Dedifferentiated amniotic fluid mesenchymal stem cell (primary cell): ENCODE data around the gene STX1B.
A peak's percentile ranks its signal among the peaks of the same experiment; 100 is the strongest.
"Not testable (repeated sequence)": the region's sequence is repeated elsewhere in the genome, so short reads cannot be mapped to it uniquely, and the experiment has no call there.

Source experiments
- DNase-seq: peaks from one replicate; pipeline ENCODE4 v3.0.0-alpha.2; 2016; ENCODE audit errors: extremely low spot score

STX1B gene

DNA sequence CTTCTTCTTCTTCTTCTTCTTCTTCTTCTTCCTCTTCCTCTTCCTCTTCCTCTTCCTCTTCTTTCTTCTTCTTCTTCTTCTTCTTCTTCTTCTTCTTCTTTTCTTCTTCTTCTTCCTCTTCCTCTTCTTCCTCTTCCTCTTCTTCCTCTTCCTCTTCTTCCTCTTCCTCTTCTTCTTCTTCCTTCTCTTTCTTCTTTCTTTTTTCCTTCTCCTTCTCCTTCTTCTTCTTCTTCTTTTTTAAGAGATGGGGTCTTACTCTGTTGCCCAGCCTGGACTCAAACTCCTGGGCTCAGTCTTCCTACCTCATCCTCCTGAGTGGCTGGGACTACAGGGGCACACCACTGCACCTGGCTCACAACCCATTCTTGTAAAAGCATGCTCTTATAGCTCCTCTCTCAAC lies 2.9 kb upstream of the STX1B start:
- DNase-seq = not testable (repeated sequence)

DNA sequence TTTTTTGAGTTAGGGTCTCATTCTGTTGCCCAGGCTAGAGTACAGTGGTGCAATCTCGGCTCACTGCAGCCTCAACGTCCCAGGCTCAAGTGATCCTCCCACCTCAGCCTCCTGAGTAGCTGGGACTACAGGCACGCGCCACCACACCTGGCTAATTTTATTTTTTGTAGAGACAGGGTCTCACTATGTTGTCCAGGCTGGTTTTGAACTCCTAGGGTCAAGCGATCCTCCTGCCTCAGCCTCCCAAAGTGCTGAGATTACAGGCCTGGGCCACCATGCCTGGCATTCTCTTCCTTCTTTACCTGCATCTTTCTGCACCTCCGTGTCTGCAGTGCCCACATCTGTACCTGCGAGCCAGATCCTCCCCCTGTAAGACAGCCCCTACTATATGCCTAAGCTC lies 1.4 kb upstream of the STX1B start:
- DNase-seq = not testable (repeated sequence)

DNA sequence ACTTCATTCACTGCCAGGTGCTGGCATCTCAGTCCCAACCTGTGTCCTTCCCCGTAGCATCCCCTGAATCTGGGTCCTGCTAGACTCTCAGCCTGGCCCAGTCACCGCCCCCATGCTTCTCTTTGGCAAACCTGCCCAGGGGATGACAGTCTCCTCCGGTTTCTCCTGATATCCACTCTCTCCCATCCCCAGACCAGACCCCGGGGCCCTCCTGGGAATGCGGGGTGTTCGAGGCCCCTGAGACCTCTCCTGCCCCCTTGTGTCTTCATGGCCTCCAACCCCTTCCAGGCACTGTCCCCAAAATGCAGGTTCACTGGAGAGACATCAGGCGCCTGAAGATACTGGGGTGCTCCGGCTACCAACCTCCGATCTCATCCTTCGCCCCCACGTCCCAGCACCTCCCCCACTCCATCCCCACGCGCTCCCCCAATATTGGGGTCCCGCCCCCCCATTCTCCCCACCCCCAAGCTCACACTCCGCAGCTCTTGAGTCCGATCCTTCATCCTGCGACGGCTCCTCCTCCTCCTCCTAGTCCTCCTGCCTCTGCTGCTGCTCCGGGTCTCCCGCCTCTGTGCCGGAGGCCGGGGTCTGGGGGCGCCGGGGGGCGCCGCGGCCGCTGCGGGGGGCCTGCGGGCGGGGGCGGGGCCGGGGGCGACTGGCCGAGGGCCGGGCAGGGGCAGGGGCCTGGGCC lies 399 bp downstream of the STX1B start:
- DNase-seq = no peak

DNA sequence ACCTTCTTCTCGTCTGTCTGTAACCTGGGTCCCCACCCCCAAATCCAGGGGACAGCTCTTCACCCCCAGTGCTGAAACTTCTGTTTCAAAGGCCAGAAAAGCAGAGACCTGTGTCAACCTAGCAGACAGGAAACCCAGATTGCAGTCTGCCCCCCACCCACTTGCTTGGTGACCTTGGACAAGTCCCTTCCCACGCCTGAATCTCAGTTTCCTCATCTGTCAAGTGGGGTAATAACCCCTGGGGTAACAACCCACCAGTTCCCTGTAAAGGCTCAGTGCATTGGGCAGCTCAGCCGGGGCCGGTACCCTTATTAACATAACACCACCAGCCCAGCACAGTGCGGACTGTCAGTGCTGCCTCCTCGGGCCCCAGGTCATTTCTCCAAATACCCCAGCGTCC lies 1.3 kb downstream of the STX1B start:
- DNase-seq = no peak

DNA sequence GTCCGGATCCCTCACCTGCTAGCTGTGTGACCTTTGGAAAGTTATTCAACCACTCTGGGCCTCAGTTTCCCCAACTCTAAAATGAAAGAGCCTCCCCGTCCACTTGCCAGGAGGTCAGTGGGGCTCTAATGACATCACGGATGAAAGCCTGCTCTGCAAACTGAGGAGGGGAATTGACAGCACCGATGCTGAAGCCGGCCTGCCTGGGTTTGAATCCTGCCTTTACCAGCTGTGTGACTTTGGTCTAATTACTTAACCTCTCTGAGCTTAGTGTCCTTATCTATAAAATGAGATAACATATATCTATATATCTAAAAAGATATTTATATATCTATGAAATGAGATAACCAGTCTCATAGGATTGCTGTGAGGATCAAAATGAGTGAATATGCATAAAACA lies 1.9 kb downstream of the STX1B start:
- DNase-seq = no peak

DNA sequence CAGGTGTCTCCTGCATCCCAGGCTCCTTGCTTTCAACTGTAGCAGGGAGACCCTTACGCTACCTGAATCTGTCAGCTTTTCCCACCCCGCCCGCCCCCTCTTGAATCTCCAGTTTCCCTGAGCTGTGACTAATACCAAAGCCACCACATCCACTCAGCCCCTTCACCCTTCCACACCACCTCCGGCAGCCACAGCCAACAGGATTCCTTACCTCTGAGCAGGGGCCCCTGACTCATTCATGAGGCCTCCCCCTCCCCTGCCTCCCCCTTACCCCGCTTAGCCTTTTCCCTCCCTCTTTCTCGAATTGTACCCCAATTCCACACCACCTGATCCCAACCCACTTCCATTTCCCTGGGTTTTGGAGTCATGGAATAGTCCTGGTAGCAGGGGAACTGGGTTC lies 2.3 kb downstream of the STX1B start:
- peak; percentile 24 for DNase-seq

DNA sequence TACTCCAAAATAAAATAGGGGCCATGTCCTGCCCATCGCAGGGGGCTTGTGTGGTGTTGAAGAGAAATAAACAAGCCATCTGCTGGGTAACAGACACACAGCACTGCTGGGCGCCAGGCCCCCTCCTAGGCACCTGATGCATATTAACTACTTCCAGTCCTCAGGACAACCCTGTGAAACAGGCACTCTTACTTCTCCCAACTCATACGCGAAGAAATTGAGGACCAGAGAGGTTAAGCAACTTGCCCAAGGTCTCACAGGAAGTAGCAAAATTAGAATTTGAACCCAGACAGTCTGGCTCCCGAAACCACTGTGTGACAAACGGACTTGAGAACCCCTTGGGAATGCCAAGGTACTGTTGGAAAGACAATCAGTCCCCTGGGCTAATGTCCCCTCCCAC lies 2.8 kb downstream of the STX1B start:
- no peak for DNase-seq

DNA sequence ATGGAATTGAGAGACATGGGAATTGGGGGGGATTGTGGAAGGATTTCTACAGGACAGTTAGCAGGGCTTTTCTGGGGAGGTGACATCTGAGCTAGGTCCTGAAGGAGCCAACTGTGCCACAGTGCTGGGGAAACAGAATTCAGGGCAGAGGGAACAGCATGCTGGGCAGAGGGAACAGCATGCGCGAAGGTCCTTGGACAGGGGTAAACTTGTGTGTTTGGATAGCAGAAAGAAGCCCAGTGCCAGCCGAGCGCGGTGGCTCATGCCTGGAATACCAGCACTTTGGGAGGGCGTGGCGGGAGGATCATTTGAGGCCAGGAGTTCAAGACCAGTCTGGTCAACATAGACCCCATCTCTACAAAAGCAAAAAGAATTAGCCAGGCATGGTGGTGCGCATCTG lies 3.8 kb downstream of the STX1B start:
- no peak for DNase-seq

DNA sequence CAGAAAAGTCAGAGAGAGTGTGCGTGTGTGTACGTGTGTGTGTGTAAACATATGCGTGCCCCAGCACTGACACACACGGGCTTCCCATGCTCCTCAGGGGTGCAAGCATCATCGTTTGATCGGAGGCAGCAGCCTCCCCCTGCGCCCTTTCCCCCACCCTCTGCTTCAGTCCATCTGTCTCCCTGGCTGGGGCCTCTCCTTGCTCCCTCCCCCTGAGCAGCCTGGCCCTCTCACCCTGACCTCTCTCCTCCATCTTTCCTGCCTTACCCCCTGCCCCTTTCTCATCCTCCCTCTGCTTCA lies 4.4 kb downstream of the STX1B start:
- no peak for DNase-seq

DNA sequence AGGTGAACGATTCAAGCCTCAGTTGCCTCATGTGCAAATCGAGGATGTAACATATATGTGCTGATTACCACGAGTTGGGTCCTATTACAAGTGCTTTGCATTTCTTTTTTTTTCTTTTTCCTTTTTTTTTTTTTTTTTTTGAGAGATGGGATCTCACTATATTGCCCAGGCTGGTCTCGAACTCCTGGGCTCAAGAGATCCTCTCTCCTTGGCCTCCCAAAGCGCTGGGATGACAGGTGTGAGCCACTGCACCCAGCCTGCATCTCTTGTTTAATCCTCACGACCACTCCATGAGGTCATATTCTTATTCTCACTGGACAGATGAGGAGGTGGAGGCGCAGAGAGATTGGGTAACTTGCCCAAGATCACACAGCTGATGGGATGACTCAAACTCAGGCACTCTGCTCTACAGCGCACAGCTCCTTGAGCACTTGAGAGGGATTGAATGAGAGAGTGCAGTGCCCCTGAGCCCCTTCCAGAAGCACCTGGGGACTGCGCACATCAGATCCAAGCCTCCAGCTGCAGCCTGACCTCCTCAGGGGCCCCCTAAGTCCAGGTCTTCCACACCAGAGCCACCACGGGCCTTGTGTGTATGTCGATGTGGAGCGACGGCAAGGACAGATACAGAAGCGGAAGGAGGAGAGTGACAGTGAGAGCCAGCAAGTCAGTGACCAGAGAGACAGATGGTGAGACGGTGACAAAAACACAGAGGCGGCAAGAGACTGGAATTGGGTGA lies 4.9 kb downstream of the STX1B start:
- no peak for DNase-seq

DNA sequence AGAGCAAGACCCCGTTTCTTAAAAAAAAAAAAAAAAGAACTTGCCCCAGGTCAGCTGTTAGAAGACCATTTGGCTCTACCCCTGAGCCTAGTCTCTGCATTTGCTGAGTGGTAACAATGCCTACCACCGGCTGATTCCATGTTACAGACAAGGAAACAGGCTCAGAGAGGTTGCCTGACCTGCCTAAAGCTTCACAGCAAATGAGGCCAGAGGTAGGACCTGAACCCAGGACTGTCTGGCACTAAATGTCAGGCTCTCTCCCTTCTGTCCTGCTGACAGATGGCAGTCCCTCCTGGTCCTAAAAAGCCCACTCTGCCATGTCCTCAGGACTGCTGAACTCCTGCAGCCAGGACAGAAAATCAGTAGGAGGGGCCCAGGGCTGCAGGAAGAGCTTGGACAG lies 5.8 kb downstream of the STX1B start:
- DNase-seq = no peak

DNA sequence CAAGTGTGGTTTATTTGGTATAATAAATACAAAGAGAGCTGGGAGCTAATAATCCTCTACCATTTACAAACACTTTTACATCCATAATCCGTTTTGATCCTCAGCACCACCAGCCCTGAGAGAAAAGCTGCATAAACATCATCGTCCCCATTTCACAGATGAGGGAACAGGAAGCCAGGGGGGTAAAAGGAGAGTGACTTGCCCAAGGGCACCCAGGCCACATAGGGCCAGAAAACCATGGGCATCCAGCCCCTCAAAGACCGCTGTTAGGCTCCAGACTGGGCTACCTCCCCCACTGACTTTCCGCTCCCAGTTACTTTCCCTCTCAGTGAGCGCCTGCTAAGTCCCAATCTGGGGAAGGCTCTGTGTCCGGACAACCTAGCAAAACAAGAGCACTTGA lies 6.7 kb downstream of the STX1B start:
- DNase-seq = no peak

DNA sequence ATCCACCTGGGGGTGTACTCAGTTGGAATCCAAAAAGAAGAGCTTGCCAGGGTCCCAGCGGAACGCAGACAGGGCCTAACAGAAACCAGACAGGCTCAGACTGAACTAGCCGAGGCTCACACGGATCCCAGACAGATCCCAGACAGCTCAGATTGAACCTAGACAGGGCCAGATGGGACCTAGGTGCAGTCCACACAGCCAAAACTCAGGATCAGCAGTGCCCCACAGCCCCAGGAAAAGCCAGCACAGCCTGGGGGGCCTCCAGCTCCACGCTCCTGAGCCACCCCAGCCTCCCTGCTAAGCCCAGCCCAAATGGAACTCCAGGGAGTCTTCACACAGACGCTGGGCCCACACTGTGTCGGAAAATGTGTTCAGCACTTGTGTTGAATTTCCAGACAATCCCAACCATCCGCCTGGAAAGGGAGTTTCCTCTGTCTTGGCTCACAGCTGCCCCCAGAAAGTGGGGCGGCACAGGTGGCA lies 7.5 kb downstream of the STX1B start:
- no peak for DNase-seq

DNA sequence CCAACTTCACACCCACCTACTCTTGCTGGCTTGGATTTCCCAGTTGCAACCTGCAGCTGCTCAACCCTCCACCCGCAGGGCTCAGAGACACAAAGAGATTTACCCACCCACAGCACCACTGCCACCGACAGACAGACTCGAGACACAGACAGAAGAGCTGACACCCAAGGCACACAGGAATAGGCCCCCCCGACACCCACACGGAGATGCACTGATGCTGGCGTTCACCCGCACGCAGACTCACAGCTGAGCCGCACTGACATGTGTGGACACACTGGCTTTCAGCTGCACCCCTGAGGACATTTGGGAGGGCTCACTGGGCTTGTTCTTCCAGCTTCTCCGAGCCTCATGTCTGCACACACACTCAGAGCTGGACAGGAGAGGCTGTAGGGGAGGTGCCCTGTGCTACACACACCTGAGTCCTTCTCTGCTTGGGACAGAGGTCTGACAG lies 8.2 kb downstream of the STX1B start:
- no peak for DNase-seq

DNA sequence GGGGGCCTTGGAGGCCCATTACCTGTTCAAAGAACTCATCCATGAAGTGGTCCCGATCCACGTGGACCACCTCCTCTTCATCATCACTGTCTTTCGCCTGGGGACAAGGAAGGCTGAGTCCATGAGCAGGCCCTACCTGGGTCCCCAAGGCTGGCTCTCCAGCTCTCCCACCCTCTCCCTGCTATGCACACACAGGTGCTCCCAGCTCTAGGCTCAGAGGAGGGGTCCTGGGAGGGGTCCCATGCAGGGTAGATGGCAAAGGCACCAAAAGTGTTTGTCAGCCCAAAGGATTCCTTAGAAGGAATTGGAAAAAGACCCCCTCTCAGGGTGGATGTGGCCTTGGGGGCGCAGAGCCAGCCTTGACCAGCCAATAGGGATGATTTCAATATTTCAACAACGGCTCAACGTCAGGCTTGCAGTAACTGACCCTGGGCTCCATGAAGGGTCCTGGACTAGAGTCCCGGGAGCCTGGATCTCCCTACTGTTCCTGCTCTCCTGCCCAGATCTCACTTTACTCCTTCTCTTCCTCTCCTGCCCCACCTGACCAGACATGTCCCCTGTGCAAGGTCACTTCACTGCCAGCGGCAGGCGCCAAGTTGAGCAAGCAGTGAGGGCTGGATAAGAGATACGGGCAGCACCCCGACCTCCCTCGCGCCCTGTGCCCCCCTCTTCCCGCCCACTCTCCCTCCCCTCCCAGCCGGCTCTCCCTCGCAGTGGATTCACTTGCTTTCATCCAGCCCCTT lies 8.8 kb downstream of the STX1B start:
- no peak for DNase-seq

DNA sequence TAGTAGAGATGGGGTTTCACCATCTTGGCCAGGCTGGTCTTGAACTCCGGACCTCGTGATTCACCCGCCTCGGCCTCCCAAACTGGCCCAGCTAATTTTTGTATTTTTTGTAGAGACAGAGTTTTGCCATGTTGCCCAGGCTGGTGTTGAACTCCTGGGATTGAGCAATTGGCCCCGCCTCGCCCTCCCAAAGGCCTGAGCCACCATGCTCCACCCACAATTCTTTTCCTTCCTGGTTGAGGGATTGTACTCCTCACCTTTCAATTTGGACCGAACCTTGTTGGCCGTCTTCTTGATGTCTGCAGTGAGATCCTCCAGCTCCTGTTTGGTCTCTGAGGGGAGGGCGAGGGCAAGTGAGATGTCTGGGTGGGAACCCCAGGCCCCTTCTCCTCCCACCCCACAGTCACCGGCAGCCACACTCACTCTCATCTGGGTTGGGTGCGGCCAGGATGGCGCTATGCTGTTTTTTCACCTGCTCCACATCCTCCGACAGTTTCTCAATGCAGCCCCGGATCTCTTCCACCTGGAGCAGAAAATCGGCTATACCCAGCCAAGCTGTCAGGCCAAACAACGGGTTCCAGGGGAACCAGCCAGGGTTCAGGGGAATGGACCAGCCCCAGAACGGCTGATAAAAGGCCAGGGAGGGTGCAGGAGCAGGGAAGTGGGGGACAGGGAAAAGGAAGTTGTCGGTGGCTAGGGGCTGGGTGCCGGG lies 9.6 kb downstream of the STX1B start:
- DNase-seq = no peak

DNA sequence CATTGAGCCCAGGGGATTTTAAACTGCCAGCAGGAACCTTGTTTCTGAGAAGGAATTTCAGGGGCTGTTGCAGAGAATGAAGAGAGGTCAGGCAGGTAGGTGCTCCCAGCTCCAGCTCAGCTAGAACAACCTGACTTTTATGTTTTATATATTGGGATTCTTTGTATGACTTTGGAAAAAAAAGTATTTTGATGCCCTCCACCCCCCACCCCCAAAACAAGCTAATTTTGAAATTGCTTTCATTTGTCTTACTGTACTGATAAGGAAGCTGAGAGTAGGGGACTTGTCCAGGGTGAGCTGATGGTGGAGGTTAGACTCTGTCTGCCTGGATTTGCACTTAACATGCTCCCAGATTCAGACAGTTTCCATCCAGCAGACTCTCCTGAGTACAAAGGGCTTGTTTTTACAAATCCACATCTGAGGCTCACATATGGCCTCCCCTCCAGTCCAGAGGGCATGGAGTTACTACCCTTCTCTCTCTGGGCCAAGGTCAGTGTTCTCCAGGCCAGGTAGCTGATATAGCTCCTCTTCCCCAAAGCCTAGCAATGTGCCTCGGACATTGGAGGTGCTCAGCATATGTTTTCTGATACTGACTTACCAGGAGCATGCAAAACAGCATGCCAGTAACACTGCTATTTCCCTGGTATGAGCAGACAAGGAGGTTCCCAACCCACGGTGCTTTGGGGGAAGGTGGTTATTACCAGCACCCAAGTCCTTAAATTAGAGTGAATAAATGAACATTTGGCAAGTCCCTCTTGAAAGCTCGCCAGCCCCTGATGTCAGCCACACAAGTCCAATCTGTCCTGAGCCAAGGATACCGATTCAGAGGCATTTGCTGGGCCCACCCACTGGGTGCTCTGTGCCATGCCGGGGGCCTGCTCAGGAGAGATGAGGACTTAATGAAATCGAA lies 11.3 kb downstream of the STX1B start:
- DNase-seq = no peak

DNA sequence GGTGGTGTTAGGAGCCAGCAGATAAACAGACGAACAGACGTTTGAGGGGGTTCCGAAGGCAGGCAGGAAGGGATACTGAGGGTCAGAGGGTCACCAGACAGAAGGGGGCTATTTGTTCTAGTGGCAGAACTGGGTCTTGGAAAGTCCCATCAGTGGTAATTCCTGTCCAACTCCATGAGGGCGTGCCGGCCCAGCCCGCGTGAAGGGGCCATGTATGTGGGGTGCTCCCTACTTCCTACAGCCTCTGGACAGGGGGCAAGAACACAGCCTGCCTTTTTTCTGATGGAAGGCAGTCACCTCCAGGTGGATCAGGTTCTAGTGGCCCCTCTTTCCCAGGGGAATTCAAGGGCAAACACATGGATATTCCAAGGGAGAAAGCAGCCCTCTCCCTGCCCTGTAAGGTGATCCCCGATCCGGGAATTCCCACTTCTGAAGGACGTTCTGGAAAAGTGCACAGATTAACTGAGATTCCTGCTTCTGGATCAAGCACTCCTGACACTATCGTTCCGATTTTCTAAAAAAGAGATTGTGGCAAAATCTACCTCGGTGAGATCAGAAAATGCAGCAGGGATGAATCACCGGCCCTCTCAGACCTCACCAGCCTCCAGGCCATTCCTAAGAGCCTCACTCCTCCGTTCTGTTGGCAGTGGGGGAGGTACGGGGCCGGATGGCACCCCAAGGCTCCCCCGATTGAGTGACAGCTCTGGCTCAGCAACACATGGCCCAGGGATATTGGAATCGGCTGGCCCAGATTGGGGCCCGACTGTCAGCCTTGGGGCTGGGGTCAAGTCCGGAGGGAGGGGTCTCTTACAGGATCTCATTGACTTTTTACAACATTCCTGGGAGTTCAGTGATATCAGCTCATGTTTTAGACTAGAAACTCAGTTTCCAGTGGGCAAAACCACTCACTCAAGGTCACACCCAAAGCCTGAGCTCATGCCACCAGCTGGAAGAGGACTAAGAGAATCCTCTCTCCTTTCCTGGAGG lies 12.4 kb downstream of the STX1B start:
- DNase-seq = peak; percentile 84

DNA sequence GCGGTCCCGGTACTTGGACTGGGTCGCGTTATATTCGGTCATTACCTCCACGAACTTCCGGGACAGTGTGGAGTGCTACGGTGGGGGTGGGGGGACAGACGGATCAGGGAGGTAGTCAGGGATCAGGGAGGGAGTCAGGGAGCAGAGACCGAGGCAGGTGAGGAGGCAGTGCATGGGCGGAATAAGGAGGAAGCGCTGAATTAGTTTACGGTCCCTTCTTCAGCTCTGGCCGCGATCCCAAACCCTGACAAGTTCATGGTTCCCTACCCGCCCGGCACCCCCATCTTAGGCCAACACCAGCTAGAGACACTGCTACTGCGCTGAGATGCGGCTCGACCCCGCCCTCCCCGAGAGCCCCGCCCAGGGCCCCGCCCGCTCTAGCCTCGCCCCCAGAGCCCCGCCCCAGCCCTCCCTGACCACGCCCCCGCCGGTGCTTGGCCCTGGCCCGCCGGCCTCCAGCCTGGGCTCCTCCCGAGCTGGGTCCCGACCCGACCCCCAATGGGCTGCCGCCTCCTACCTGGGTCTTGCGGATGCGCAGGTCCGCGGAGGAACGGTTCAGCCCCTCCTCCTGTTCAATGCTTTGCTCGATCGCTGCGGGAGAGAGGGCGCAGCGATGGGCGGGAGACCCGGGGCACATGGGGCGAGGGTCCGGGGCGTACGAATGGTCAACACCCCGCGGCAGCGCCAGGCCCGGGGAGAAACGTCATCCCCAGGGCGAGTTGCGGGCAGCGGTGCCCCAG lies 13.3 kb downstream of the STX1B start:
- DNase-seq = no peak
